HG02642 (cell line): ENCODE measurements around the gene TAF3.

Source experiments
- ATAC-seq: cut with Tn5 transposase; IDR thresholded peaks from one replicate; pipeline ENCODE4 v1.9.1; 2021; ENCODE audit warnings: mild to moderate bottlenecking; ENCODE audit not compliant: unreplicated experiment, poor library complexity

Gene TAF3

DNA sequence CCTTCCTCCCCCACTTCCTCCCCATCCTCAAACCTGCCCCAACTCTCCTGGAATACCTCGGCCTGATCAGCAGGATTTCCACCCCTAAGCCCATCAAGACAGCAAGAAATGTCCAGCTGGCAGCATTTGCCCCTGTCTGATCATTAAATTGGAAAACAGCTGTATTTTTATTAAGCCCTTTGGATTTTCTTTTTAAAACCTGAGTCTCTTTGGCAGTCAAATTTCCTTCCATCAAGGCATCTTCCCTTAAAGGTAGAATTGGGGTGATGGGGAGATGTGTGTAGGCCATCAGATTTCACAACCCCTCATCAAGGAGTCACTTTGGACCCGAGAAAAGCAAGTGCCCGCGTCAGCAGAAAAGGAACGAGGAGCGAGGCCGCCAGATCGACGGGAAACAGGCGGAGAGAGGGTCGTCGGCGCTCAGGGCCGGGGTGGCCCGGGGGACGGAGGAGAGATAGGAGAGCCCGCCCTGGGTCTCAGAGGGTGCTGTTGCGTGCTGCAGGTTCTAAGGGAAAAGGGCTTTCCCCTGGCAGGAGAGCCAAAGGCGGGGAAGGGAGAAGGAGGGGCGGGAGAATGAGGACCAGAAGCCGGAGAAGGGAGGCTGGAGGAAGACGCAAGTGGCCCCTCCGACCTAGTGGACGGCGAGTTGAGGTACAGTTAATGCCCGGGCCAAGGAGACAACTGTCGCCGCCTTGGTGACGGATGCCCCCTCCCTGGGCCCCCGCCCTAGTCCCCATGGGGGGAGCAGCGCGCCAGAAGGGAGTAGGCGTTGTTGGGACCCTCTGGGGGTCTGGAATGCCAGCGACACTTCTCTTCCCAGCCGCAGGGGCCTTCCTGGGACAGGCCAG lies 224.6 kb downstream of the TAF3 start:
- no peak for ATAC-seq

DNA sequence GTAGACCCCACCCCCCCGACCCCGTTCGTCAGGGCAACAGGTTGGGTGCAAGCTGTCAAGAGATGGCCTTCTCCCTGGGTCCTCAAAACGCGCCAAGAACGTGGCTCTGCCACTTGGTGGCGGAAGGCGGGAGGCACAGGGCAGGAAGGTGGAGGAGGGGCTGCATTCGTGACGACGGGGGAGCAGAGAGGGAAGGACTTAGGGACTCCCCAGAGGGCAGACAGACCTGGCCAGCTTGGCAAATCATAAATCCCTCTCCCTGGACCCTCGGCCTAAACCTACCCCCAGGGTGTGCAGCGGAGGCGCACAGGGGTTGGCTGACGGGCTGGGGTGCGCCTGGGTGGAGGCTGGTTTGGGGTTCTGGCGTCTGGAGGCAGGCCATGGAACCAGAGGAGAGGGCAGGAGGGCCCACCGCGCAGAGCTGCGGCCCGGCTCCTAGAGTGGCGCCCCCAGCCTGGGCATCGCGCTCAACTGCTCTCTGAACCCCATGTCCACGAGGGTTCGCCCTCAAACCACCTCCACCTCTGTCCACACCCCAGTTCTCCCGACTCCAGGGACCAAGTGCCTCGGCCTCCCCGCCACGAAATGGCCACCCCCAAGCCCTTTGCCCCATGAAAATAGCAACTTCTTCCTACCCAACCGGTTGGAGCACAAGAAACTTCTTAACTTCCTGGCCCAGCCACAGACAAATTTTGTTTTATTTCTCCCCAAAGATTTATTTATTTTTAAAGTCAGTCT lies 225.4 kb downstream of the TAF3 start:
- no peak for ATAC-seq

DNA sequence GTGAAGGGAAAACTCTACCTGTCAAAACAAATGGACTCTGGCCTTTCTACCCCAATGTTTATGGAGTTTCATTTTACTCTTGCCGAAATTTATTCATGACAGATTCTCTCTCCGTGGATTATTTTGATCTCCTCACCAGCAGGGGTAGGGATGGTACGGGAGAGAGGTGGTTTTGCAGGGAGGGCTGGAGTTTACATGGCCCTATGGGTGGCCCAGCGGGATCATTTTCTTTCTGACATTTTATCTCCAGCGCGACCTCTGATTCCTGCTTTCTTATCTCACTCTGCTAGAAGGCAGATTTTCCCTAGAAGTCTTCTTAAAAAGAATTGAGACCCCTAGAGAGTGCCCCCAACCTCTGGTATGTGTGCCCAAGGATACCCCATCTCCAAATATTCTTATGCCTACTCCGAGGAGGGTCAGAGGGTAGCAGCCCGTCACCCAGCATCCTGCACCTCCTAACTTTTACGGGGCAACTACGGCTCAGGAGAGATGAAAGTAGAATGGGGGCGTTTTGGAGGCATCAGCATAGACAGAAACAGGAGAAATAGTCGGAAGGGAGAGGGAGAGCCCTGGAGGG lies 226.1 kb downstream of the TAF3 start:
- ATAC-seq, result no peak

GRCh38 chr10:8044908-8045725 lies 226.8 kb downstream of the TAF3 start:
- ATAC-seq, result no peak

- ATAC-seq, result no peak
Measured at GRCh38 chr10:8045726-8046494, 227.6 kb downstream of the TAF3 start.

DNA sequence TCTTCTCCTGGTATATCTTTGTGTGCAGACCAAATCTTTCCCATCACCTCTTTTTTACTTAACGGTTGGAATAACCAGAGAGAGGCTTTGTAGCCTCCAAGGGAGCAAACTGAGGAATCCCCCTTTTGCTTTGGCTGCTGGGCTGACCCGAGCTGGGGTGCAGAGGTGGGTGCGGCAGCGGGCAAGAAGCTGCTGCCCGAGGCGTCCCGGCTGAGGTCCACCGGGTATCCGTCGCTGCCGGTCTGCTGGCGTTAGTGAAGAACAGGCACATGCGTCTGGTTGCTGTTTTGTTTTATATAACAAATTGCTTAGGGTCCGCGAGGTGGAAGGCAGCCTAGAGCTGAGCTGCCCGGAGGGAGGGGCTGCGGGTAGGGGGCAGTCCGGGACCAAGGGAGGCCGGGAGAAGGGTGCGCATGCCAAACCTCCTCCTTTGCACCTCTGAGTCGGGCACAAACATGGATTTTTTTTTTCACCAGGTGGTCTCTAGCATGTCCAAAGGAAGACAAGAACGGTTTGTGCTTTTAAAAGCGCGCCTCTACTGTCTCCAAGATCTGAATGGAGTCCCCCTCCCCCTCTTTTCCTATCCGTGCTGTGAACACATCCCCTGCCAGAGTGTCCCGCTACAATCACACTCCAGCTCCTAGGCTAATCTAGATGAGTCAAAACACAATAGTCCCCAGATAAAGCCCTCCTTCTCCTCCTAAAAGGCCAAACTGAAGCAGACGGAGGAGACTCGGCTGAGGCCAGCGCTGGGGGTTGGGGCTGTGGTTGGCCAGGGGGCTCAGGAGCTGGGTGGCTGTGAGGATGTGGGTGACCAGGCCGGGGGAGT lies 229.4 kb downstream of the TAF3 start:
- ATAC-seq, result no peak

GRCh38 chr10:8048281-8049008 lies 230.1 kb downstream of the TAF3 start:
- ATAC-seq, result no peak

GRCh38 chr10:8049045-8049864 lies 230.9 kb downstream of the TAF3 start:
- ATAC-seq, result no peak

GRCh38 chr10:8049865-8050555 lies 231.7 kb downstream of the TAF3 start:
- ATAC-seq, result no peak

- ATAC-seq, result no peak
Measured at GRCh38 chr10:8050556-8051108, 232.3 kb downstream of the TAF3 start.

GRCh38 chr10:8051109-8051821 lies 233.0 kb downstream of the TAF3 start:
- ATAC-seq, result no peak

GRCh38 chr10:8051851-8052257 lies 233.5 kb downstream of the TAF3 start:
- ATAC-seq, result no peak

GRCh38 chr10:8052341-8052955 lies 234.1 kb downstream of the TAF3 start:
- ATAC-seq, result no peak

DNA sequence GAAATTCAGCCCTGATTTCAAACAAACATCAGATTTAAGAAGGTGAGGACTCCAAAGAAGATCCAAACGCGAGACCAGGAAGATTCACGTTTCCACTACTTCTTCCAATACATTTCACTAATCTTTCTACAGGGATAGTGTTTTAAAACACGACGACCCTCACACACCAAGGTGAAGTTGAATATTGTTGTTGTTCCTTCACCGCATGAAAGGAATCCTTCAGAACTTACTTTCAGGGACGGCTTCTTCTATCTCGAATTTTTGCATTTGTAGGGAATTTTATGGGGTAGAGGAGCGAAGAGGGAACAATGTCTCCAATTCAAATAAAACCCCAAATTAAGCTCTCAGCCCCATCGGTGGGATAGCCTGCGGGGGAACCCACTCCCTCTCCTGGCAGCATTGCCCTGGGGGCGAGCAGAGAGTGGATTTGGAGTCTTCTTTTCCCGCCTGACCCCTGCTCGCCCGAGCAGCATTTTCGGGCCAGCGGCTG lies 234.7 kb downstream of the TAF3 start:
- ATAC-seq, result no peak
